ENCODE results near the gene DOCK10.

- no peak for TF ChIP-seq EZH2 (IDR thresholded peaks at IDR 0.05; ENCODE audit: borderline replicate concordance, low read depth, low read length, severe bottlenecking)
- TF ChIP-seq CTCF (IDR thresholded peaks at IDR 0.05; ENCODE audit: extremely low read depth in 1 of 2, insufficient read depth in 1 of 2, low read depth in 1 of 2, low read length in 2 of 2) = no peak
- TF ChIP-seq POLR2A (IDR thresholded peaks at IDR 0.05; ENCODE audit: low read depth, low read length) = no peak
- TF ChIP-seq, protein P1, sequence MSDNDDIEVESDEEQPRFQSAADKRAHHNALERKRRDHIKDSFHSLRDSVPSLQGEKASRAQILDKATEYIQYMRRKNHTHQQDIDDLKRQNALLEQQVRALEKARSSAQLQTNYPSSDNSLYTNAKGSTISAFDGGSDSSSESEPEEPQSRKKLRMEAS (IDR thresholded peaks at IDR 0.05; ENCODE audit: insufficient read depth, insufficient read length) = no peak
- TF ChIP-seq POLR2AphosphoS5 (IDR thresholded peaks at IDR 0.05; ENCODE audit: insufficient read depth, low read depth, low read length) = no peak
- TF ChIP-seq GATA2 (IDR thresholded peaks at IDR 0.05; ENCODE audit: insufficient read depth, insufficient read length, low read depth, low read length) = no peak
- no peak for TF ChIP-seq MYC (IDR thresholded peaks at IDR 0.05; ENCODE audit: low read depth, low read length)
- no peak for TF ChIP-seq JUN (IDR thresholded peaks at IDR 0.05; ENCODE audit: borderline replicate concordance, insufficient read depth, insufficient read length, low read depth)
Measured at GRCh38 chr2:224881846-224882245, 160.4 kb downstream of the DOCK10 start.
